ENCODE measurements around the gene PACRG.

- TF ChIP-seq CTCF (IDR thresholded peaks at IDR 0.05) (no peak), SIN3A (IDR thresholded peaks at IDR 0.05; ENCODE audit: borderline replicate concordance, insufficient read depth, low read depth, low read length) (no peak), POLR2AphosphoS5 (IDR thresholded peaks at IDR 0.05; ENCODE audit: low read depth, low read length) (no peak), REST (IDR thresholded peaks at IDR 0.05; ENCODE audit: insufficient read depth in 1 of 2, low read depth in 2 of 2, low read length in 1 of 2) (no peak)
Measured at GRCh38 chr6:163301726-163302635, 574.2 kb downstream of the PACRG start.
